GM18867 (cell line): ENCODE measurements around the gene CACNA1C.

Experiments used
- ATAC-seq: cut with Tn5 transposase; IDR thresholded peaks from one replicate; pipeline ENCODE4 v1.9.1; 2021; ENCODE audit warnings: mild to moderate bottlenecking, moderate library complexity; ENCODE audit not compliant: unreplicated experiment

Gene CACNA1C

DNA sequence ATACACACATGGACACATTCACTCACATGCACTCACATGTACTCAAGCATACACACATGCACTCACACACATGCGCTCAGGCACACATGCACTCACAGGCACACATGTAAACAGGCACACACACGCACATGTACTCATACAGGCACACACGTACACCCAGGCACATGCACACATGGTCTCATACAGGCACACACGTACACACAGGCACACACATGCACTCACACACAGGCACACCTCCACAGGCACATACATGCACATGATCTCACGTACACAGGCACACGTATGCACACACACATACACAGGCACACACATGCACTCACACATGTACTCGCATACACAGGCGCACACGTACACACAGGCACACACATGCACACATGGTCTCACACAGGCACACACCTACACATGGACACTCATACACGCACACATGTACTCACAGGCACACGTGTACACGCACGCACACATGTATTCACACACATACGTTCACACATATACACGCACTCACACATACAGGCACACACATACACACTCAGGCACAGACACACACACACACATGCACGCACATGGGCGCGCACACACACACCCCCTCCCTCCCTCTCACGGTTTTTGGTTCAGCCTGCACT lies 138.9 kb downstream of the CACNA1C start:
- ATAC-seq, result no peak

DNA sequence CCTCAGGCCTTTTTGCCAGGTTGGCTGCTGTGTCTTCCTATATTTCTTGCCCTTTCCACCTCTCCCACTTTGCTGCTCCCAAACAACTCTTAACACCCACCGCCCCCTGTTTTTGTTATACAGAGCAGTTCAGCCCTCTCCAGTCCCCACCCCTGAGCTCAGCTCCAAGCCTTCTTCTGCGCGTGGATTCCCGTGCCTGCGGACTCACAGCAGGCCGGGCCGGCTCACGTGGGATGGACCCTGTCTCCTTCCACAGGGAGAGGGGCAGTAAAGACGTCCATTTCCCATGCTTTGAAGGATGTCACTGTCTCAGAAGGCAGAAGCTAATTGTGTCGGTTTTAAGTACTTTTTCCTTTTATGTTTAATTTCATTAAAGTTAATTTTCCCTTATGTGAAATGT lies 139.4 kb downstream of the CACNA1C start:
- no peak for ATAC-seq

DNA sequence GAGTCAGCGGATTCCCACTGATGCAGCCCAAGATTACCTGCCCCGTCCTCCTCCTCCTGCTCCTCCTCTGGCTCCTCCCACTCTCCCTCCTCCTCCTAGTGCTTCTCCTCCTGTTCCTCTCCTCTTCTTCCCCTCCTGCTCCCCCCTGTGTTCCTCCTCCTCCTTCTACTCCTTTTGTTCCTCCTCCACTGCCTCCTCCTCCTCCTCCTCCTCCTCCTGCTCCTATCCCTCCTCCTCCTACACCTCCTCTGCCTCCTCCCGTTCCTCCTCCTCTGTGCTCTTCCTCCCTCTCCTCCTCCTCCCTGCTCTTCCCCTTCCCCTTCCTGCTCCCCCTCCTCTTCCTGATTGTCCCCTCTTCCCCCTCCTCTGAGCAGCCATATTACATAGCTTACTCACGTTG lies 141.3 kb downstream of the CACNA1C start:
- ATAC-seq, result no peak

DNA sequence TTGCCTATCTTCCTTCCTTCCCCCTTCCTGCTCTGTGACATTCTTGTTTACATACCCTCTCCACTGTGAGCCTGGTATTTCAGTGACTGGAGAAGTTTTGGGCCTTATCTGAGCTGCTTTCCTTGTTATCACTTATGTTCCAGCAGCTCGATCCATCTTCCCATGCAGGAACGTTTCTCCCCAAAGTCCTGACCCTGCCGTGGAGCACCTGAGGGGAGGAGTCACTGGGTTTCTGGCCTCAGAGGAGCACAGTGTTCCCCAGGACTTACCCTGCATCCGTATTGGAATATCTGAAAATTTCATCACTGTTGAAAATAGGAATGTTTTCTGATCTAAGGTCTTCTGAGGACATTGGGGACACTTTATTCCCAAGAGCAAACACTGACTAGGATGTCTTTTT lies 141.8 kb downstream of the CACNA1C start:
- no peak for ATAC-seq

DNA sequence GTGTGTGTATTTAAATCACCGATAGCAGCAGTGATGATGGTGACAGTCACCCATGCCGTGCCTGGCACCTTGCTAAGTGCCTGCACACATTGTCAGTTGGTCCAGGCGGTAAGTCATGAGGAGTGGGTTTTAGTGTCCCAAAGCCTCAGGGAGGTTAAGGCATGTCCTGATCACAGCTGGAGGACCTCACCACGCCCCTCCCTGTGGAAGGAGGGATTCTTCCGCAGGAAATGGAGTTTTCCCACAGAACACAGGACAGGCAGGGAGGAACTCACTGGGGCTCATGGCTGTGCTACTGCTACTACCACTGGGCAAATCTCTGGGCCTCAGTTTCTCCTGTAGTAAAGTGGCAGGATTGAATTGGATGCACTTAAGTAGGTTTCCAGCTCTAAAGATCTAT lies 142.3 kb downstream of the CACNA1C start:
- no peak for ATAC-seq

DNA sequence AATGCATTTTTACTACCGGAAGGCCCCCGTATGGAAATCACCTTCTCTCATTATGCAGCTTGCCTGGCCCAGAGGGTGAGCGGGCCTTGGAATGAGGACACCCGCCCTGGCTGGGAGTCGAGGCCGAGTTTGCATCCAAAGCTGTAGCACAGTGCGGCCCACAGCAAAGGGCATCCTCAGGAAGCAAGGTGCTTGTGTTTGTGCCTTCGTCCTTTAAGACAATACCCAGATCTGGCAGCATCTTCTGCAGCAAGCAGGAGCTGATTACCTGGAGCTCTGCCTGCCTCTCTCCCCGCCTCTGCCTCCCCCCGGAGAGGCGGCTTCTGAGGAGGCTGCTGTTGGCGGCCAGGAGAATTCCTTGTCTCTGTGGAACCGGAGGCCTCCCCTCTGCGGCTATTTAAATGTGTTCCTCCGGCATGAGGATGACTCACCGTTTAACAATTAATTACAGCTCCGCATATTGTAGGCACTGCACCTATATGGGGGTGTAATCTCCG lies 145.3 kb downstream of the CACNA1C start:
- no peak for ATAC-seq

DNA sequence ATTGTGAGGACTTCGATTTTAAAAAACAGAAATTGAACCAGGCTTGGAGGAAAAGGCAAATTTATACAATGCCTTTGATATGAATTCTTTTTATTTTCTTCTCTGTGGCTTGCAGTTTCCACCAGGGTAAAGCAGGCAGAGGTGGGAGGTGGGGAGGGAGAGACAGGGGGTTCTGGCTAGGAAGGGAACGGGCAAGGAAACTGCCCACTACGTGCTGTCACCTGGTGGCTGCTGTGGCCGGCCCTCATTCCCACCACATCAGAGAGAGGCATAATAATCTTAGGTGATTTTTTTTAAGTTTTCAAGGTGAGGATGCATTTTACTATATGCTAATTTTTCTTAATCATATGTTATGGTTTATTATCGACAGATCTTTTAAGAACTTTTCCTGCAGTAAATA lies 145.8 kb downstream of the CACNA1C start:
- ATAC-seq, result no peak

DNA sequence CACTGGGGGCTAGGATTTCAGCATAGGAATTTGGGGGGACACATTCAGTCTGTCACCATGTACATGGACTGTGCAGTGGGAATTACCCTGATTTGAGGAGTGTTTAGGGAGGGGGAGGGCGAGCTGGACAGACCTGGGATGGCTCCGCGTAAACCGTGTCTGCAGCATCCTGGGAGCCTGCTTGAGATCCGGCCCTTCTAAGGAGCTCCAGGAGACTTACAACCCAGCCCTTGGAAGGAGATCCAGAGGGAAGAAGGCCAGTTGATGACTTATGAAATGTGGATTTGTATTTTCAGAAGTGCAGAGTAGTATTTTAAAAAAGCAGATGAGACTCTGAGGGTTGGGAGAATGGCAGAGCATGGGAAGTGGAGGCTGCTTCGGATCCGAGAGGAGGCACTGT lies 153.2 kb downstream of the CACNA1C start:
- no peak for ATAC-seq

DNA sequence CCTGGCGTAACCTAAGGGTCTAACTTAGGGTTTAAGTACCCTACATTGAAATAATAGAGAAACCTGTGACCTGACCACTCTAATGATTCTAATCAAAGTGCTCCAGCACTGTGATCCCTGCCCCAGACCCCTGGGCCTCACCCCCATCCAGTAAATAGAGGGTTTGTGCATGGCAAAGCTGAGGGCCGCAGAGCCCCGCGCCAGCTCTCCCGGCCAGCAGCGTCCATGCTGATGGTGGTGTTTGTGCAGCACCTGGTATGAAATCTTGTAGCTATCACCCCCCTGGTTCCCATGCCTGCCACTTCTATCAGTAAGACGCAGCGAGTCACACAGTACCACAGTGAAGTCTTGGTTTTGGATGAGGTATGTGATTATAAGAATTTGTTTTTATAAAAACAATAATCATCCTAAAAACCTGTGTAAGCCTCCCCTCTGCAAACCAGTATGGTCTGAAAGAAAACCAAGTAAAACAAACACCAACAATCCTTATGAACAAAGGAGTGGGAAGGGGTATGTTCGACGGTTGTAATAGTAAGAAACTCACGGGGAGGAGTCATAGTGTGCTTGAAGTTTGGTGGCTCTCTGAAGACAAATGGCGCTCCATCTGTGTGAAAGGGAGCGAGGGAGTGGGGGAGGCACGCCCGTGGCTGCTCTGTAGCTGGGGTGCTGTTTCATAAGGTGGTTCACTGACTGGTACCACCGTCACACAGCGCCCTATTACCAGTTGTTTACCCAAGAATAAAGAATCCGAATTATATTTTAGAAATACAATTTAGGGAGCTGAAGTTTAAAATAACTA lies 156.2 kb downstream of the CACNA1C start:
- no peak for ATAC-seq

DNA sequence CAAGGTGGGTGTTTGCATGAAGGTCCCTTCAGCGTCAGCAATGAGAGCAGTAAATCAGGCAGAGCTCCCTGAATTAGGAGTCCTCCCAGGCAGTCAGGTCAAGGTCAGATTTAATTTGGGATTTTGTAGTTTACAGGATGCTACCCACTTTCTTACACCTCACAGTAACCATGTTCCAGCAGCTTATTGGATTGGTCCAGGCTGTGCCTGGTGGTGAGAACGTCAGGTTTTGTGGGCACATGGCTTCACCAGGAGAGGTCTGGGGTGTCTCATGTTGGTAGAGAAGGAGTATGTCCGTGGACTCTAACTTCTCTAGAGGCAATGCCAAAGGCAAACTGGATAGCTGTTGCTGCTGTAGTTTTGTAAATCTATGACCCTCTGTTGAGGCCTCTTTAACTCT lies 158.3 kb downstream of the CACNA1C start:
- no peak for ATAC-seq

DNA sequence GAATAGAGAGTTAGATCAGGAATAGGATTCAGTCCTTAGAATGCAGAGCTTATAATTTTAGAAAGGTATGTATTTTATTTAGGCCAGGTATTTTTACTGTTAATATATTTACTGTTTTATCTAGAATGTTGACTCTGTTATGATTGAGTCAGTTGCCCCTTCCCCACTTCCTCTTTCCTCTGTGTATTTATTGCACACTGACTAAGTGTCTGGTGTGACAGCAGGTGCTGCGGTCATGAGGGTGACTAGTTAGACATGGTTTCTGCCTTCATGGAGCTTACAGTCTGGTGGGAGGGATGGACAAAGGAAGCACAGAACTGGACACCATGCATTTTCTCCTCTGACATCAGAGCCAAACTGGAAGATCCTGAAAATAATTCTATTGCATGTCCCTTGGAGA lies 159.8 kb downstream of the CACNA1C start:
- ATAC-seq, result no peak

DNA sequence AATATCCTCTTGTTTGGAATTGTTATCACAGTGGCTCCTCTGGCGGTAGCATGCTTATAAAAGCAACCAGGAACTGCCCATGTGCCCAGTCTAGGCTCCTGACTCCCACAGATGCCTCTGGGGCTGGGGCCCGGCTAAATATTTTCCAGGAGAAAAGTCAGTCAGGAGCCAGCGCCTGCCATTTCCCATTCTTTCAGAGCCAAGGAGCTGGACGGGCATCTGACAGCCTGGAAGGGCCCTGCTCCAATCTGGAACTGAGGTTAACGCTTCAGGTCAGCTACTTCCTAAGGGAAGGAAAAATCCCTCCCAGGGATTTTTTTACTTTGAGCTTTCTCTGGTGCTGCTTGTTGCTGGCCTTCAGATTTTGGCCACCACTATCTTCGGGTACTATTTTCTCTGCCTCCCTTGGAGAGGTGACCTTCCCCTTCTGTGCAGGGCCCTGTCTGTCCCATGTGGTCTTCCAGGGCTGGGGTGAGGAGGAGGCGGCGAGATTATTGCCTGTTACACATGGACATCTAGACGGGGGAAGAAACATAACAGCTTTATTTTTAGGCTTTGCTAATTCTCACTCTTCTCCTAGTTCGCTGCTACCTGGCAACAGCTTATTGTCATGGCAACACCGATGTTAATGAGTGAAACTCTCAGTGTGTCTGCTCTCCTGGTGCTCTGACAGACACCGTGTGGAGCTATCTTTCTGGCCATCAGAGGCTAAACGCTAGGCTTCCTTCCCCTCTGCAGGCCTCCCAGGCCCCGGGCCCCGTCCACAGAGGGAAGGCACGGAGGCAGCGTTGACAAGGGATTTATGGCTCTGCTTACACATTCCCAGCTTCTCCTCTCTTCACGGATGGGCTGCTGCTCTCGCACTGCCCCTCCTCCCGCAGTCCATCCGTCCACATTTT lies 160.4 kb downstream of the CACNA1C start:
- no peak for ATAC-seq

DNA sequence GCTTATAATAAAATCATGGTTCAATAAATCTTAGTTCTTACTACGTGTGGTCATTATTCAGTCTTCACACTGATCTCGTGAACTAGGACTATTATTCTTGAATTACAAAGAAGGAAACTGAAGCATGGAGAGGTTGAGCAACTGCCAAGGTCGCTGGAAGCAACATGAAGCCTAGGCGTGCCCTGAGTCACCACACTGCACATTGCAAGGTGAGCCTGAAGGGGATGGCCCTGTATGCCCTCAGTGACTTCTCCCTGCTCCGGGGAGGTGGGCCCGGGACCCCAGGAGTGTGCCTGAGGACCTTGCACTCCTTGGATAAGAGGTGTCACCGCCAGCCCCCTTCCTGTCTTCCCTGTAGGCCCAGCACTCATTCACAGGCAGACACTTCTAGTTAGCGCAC lies 161.6 kb downstream of the CACNA1C start:
- ATAC-seq, result no peak

DNA sequence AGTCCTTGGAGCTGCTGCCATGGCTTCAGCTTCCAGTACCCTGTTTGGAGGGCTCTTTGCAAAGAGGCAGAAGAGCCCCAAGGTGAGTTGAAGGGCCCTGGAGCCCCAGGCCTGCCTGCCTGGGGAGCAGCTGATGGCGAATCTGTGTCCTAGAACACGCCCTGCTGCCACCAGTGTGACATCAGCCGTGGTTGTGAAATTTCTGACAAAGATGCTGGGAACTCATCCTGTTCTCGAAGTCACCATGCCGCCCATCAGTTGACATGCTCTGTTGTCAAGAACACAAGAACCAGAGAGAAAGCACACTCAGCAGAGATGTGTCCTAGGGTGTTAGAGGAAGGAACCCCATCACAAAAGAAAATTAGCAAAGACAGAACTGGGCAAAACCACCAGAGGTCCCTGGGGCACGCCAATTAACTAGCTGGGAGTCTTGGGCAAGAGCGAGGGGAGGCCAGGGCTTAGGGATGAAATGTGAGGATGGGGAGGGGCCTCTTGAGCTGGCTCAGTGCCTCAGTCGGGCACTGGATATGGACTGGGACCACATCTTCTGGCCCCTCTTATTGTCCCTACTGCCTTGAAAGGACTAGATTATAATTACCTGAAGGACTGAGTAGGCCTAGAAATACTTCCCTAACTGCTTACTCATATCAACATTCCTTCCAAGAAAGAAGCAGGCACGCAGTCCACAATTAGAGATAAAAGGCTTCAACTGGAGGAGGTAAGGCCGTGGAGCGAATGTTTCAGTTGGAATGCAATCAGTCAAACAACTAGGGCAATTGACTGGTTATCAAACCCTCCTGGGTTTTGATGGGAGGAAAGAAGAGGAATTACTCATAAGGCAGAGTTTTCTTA lies 163.1 kb downstream of the CACNA1C start:
- no peak for ATAC-seq

DNA sequence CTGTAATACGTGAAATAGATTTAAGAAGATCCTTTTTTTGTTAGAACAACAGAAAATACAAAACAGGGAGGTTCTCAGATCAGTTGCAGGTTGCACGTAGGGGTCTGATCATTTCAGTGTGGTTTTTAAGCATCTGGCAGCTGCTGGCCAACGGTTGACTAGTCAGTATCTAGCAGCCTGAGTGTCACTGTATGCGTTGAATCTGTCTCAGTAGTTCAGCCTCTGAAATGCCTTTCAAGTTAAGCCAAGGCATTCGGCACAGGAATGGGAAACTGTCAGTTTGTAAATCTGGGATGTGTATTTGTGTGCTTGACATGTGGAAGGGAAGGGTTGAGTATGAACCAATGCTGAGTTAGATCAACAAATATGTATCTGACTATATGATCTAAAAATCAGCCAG lies 165.9 kb downstream of the CACNA1C start:
- ATAC-seq, result no peak

DNA sequence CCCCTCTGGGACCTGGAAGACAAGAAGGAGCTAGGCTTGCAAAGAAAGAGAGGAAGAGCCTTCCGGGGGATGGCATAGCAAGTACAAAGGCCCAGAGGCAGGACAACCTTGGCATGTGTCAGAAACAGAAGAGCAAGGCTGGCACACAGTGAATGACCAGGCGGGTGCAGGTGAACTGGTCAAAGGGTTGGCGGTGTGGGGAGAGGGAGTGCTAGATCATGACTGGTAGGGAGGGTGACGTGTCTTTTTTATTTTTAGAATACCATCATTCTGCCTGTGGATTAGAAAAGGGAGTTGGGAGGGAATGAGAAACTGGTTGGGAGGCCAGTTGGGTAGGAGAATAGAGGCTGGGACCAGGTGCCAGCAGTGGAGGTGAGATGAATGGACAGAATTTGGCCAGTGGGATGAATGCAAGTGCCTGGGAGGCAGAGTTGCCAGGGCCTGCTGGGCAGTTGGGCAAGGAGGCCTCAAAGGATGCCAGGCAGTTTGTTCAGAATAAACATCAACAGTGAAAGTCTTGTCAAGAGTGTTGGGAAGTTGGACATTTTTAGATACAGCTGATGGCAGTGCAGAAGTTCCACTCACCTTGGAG lies 168.3 kb downstream of the CACNA1C start:
- no peak for ATAC-seq

DNA sequence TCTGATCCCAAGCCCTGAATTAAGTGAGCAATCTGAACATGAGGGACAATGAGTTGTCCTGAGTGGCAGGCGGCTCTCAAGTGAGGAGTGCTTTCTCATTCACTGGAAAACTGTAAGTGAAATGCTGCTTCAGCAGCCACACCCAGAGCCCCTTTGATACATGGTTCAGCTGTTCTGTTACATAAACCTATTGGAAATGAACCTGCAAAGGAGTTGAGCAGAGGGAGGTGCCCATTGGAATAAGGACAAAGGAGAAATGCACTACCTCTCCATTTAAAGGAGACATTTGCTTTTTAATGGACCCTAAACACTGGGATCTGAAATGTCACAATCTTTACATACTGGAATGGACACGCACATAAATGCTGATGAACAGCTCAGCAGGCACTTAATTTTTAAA lies 169.9 kb downstream of the CACNA1C start:
- ATAC-seq, result no peak

DNA sequence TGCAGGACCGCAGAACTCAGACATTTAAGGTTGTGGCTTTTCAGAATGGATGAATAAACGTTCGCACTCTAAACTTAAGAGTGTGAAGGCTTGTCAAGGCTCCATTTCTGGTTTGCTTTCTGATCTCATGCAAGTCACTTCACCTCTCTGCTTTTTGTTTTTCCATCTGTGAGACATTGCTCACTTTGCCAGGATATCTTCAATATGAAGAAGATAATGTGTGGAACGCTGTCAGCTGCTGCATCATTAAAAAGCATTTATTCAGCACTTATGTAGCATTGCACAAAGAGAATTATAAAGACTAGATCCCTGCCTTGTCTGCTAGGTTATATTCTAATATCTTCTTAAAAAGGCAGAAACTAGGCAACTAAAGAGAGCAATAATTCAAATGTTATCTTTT lies 172.2 kb downstream of the CACNA1C start:
- ATAC-seq, result no peak

DNA sequence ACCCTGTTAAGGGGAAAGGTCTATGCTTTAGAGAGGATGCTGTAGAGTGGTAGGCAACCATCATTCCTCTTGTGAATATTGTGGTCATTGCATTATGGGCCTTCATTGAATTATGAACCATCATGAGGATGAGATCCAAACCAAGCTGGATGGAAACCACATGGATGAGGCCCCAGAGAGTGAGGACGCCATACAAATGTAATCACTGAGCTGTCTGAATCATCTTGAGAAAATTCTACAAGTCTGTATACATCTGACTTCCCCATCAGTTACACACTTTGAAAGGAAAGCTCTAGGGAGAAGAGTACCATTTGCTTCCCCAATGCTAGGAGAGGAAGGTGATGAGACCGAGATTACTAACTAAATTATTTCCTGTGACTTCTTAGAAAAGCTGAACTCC lies 172.9 kb downstream of the CACNA1C start:
- no peak for ATAC-seq

DNA sequence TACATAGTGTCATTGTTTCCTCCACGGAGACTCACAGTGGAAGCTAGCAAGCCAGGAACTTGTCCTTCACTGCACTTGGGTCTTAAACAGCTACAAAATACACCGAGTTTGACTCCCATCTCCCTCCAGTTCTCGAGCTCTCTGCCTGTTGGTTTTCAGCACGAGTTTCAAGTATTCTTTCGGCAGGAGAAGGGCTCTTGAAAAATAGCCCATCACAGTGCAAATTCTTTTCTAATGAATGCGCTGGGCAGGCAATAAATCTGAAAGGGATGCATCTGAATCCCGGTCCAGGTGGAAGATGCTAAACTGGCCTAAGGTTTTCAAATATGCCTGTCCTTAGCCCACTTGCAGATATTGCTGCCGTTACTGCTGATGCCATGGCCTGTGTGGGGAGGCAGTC lies 173.9 kb downstream of the CACNA1C start:
- ATAC-seq, result no peak
